CD4-positive, alpha-beta T cell treated with Interleukin-4 for 4 hours (primary cell): ENCODE measurements around the gene ITPRIP.

Experiments used
- DNase-seq: peaks from one replicate; pipeline ENCODE4 v3.0.0-alpha.2; 2020

ITPRIP gene

DNA sequence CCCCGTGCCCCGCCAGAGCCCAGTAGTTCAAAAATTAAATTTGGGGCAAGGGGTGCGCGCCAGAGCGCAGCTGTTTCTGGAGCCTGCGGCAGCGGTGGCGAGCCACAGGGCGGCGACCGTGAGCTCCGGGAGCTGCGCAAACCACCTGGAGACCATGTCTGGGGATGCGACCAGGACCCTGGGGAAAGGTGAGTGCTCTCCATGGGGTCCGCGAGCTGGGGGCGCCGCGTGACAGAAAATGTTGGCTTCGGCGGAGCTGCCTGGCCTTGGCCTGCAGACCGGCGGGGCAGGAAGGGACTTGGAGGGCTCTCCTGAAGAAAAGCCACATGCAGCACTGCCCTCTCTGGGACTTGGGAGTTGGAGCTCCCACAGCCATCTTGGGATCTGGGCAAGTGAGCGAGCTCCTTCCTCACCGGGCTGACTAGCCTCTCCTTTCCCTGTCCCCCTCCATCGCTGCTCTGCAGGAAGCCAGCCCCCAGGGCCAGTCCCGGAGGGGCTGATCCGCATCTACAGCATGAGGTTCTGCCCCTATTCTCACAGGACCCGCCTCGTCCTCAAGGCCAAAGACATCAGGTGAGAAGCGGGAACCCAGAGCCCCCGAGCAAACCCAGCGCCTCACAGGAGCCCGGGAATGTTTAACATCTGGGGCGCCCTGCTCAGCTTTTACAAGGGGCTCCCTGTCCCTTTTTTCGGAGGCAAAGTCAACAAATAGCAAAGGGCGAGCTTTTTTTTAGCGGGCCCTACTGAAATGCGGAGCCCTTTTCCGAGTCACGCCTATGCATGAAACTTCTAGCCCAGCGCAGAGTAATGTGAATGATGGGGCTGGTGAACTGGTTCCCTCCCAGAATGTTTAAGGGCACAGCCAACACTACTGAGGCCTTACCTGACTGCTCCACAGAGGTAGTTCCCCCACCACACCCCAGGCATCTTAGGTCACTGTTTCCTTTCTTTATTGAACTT, 63.2 kb downstream of the ITPRIP start:
- DNase-seq, result peak; percentile 31

DNA sequence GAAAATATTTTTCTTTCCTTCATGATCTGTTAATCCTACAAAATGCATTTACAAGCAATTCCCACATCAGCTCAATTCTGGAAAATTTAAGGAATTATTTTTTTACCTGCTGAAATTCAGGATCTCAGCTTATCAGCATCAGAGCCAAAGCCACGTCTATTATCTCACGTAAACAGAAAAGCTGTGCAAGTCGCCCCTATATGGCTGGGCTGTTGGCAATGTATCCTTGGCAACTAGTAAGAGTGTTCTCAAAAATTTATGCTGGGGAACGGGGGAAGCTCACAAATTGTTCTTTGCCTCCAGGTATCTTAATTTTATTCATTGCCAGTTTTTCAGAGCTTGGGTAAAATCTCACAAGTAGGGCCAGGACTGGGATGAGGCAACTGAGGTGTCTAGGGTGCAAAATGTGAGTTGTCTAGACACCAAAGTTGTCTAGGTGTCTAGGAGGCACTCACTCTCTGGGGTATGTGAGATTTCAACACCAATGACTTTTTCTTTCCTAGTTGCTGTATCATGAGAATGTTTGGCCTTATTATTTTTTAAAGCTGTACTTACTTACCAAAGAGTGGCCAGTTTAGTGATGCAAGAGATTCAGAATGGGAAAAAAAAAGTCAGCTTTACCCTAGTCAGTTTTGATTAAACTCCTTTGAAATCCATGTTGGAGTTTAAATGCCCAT, 64.2 kb downstream of the ITPRIP start:
- no peak for DNase-seq

DNA sequence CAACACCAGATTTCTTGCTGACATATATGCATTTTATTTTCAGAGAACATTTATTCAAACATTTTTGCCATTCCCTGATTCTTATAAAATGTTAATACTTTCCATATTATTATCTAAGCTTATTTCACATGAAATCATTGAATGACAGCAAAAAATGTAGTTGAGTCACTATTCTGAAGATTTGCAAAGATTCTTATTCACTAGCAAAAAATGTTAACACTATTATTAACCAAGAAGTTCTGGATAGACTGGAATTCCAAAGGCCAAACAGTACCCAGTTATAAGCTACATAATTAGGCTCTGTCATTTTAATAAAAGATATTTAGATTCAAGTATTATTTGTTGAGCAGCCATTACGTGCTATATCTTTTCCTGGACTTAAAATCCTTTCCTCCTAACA, 65.0 kb downstream of the ITPRIP start:
- no peak for DNase-seq

DNA sequence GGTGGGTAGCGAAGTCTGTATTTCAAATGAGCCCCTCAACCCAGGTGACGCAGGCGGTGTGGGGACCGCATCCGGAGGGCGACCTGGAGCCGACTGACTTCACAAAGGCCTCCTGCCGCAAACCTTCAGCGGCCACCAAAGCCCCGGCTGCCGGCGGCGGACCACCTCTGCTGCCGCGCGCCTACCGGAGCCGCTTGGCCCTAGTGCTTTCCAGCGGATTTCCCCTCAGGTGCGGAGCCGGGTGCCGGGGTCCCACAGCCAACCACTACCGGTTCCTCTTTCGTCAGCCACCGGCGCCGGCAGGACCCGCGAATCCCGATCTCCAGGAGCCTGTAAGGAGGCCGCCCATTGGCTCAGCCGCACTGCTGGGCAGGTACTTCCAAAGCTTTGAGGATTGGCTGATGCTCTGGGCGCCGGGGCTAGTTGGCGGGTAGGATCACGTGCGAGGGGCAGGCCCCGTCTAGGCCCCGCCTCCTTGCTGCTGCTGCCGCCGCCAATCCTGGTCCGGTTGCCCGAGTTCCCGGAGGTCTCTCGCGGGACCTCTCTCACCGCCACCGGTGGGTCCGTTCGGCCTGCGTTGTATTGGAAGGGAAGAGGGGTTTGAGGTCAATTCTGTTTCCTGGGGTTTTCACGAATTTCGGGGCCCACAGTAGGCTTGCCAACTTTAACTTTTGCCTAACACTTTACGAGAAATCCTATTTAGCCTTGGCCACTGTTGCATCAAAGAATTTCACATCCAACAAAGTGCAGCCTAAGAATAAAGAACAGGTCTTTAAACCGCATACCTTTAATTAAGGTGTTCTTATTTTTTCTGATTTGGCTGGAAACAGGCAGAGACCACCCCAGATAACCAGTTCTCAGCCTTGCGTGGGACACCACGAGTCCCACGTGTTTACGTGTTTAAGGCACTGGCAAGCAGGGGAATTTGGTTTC, 69.3 kb downstream of the ITPRIP start, which contains the start of gene GSTO2:
TSS of gene GSTO2 (plus strand) at position 472 of the 933 bp plus-strand sequence. CDS start 5,732 bp downstream, outside the sequence.
- peak; percentile 99 for DNase-seq

DNA sequence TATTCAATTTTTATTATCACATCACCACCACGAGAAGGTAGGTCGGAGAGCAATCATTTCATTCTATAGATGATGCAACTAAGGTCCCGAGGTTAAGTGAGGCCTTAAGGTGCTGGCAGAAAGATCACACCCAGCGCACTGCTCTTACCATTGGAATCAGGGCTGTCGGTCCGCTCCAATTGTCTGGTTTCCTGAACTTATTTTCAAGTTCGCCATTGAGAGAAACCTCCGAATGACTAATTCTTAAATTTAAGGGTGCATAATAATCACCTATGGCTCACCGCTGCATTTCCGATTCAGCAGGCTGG, 69.9 kb downstream of the ITPRIP start:
- no peak for DNase-seq

DNA sequence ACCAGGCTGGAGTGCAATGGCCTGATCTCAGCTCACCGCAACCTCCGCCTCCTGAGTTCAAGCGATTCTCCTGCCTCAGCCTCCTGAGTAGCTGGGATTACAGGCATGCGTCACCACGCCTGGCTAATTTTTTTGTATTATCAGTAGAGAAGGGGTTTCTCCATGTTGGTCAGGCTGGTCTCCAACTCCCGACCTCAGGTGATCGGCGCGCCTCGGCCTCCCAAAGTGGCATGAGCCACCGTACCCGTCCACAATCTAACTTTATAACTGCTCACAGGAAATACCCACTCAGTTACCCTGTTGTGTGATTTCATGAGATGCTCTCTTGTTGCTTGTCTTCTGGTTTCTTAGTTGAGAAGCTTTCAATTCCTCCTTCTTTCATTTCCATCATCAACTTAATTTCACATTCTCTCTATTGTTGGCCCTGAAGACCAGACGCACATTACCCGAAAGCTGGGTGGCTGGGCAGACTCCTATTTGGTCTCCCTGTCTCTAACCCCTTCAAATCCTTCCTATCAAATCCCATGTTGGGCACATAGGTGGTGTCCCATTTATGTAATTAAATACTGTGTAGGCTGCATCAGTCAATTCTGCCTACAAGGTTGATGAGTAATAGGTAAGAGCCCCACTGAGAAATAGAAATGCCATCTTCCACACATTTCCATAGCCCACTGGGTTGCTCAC, 70.4 kb downstream of the ITPRIP start:
- no peak for DNase-seq

DNA sequence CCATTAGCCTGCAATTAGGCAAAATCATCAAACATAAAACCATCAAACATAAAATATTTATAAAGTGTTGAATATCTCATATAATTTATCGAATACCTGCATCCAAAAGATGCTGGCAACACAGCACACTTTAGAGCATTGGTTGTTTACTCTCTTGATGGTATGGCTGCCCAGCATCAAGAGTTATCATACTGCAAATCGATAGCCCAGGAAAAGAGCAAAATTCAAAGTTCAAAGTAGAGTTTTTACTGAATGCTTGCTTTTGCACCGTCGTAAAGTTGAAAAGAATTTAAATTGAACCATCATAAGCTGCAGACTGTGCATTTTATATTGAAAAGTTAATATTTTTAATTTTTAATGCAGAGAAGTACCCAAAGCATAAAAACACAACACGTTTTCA, 73.5 kb downstream of the ITPRIP start:
- no peak for DNase-seq

DNA sequence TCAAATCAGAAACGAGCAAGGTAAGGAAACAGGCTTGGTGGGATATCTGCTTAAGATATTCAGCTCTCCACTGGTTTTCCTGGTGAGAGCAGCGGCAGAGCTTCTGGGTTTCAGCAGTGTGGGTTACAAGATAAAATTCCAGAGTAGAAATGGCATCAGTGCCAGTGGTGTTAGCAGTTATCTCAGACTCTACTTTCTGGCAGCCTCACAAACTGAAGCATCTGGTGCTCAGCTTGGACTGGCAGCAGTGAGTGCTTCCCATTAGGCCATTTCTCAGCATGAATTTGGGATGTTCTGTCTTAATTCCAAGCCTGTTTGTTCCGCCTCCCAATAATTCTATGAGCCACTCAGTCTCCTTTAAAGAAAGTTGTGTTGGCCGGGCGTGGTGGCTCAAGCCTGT, 76.2 kb downstream of the ITPRIP start:
- DNase-seq, result no peak

DNA sequence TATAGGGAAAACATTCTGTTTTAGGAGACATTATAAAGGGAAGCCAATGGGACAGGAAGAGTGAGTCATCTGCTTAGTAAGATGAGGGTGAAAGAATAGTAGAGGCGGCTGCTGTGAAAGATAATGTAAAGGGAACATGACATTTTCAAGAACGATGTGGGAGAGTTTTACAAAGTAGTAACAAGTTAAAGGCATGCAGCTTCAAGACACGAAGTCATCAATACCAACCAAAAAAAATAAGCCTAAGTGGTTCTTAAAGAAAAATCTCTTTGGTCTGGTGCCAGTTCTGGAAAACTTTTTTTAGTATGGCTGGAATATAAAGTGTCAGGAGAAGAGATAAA, 77.5 kb downstream of the ITPRIP start:
- peak; percentile 42 for DNase-seq

DNA sequence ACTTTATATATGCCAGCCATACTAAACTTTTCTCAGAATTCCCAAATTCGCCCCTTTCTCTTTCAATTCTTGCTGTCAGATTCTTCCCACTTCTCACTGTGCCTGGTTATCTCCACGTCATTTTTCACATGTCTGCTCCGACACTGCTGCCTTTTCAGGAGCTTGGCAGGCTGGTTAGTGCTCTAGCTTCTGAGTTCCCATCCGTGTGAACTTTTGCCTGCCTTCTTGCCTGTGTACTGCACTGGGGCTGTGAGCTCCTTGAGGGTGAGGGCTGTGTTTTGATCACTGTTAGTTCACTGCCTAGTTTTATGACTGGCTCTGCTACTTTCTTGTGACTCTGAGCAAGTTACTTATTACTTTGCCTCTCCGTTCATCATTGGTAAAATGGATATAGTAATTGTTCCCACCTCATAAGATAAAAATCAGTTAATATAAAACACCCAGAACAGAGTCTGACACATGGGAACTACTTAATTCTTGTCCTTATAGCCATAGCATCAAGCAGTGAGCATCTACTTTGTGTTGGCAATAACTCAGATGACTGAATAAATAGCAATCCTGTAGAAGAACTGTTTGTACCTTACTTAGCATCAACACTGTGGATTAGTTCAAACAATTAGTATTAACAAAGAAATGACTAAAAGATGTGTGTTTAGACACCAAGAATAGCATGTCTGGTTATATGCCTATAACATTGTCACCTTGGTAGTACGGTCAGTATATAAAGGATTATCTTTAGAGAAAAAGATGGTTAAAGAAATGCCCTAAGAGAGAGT, 78.1 kb downstream of the ITPRIP start:
- DNase-seq, result peak; percentile 21
